Mucosa of descending colon (tissue), 3 donors: ENCODE data around the gene DLGAP4. TPM values are rescaled to one million over a fixed set of nuclear protein-coding genes. Genes with fewer than 3 reads are reported as not detected.

Source experiments
- ATAC-seq: fragments of 200-7000 bp; cut with Tn5 transposase; one replicate; pipeline ENCODE4 v1.9.1; 2020; ENCODE audit warnings: mild to moderate bottlenecking, moderate library complexity
- DNase-seq, 3 donors: peaks; one replicate each; pipeline ENCODE4 v3.0.0-alpha.2; 2020
- H3K36me3 ChIP-seq: fragments of 200-600 bp; one replicate; pipeline ENCODE4 v1.8.0; 2021; ENCODE audit warnings: low read depth, mild to moderate bottlenecking
- H3K4me1 ChIP-seq: fragments of 200-600 bp; one replicate; pipeline ENCODE4 v1.8.0; 2021; ENCODE audit warnings: low read depth, mild to moderate bottlenecking
- H3K4me3 ChIP-seq: fragments of 200-600 bp; one replicate; pipeline ENCODE4 v1.8.0; 2021; ENCODE audit warnings: mild to moderate bottlenecking
- H3K9me3 ChIP-seq: fragments of 200-600 bp; one replicate; pipeline ENCODE4 v1.8.0; 2021; ENCODE audit warnings: mild to moderate bottlenecking
- intact Hi-C, 2 donors: fragments of 100-400 bp; cut with DNase I in 1 of 2; cut with micrococcal nuclease in 1 of 2; formaldehyde crosslinking; loops; one replicate each; pipeline versions ENCODE4 v1.11.0 to v1.11.1; 2022; cut with DNase I, micrococcal nuclease
- total RNA-seq, 3 donors: library from RNA; stranded (reverse); fragmentation: NEBNext Ultra II Directional in 2 of 3; extraction: Animal tissue kit (Norgen Biotek cat#: 25700) in 2 of 3; gene quantifications; one replicate each; pipeline versions ENCODE4 v1.2.1 to v1.2.4, GENCODE V29; 2021 to 2023
- TF ChIP-seq, protein P1 (sequence below): fragments of 200-600 bp; IDR thresholded peaks from one replicate; pipeline ENCODE4 v1.8.0; 2022; ENCODE audit warnings: antibody characterized with exemption, mild to moderate bottlenecking
- donor health status: DM: no; HTN: no; CAD: no; lungs with moderate emphysema.
- donor health status: DM: no; HTN: no; CAD: no.
- donor health status: DM: no; HTN: yes; CAD: no.

DLGAP4 gene
- total RNA-seq, 3 donors from 2014 or later, result 40.0 to 66.3 (median 43.5) TPM

DNA sequence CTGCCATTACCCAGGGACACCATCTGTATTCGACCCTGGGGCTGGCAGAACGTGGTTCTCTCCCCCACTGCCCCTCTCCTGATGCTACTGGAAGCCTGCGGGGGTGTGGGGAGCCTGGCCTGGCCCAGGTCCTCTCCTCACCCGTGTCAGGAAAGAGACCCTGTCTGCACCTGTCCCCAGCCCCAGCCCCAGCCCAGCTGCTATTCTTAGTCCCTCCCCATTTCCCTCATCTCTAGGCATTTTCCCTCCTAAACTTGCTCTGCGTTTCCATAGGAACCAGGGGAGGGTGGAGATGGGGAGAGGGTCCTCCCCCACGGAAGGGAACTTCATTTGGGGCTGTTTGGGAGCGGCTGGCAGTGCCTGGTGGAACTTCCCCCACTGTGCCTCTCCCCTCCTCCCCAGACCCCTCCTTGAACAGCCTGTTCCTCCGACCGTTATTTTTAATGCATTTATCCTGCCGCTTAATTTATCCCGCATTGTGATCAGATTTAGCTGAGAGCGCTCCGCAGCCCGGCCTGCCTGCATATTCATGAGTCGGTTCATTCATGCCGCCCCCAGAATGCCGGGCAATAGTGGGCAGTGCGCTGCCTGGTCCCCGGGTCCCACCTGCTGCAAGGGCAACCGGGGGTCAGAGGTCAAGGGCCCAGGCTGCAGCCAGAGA, 31.8 kb upstream of the DLGAP4 start:
- H3K36me3 ChIP-seq, result no peaks in the 10 kb centered on the region
- DNase-seq, result no peak
- no peaks in the 10 kb centered on the region for H3K4me1 ChIP-seq
- no peak overlapping the region for H3K4me3 ChIP-seq
- H3K9me3 ChIP-seq, result no peaks in the 10 kb centered on the region
- intact Hi-C loops, result no loop called here
- TF ChIP-seq, protein P1, sequence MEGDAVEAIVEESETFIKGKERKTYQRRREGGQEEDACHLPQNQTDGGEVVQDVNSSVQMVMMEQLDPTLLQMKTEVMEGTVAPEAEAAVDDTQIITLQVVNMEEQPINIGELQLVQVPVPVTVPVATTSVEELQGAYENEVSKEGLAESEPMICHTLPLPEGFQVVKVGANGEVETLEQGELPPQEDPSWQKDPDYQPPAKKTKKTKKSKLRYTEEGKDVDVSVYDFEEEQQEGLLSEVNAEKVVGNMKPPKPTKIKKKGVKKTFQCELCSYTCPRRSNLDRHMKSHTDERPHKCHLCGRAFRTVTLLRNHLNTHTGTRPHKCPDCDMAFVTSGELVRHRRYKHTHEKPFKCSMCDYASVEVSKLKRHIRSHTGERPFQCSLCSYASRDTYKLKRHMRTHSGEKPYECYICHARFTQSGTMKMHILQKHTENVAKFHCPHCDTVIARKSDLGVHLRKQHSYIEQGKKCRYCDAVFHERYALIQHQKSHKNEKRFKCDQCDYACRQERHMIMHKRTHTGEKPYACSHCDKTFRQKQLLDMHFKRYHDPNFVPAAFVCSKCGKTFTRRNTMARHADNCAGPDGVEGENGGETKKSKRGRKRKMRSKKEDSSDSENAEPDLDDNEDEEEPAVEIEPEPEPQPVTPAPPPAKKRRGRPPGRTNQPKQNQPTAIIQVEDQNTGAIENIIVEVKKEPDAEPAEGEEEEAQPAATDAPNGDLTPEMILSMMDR, result no peak
- no peak for ATAC-seq

DNA sequence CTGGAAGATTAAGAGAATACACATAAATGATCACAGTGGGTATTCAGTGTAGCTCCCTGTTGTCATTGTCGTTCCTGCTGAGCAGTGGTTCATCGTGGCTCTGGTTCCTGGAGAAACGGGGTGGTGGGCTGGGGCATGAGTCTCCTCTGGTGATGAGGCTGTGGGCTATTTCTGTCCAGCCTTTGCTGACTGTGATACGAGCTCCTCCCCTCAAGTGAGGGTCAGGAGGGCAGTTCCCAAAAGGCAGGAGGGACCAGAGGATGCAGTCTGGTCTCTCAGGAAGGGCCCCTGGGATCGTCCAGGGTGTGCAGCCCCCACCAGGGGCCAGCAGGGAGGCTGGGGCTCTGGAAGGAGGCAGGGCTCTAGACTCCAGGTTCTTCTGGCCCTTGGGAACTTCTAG, 31.1 kb upstream of the DLGAP4 start:
- TF ChIP-seq, protein P1, result no peak
- Histone ChIP-seq H3K4me1 (no peaks in the 10 kb centered on the region), H3K9me3 (no peaks in the 10 kb centered on the region), H3K4me3 (no peak overlapping the region), H3K36me3 (no peaks in the 10 kb centered on the region)
- ATAC-seq (no peak), DNase-seq (no peak)
- intact Hi-C loops, result no loop called here

DNA sequence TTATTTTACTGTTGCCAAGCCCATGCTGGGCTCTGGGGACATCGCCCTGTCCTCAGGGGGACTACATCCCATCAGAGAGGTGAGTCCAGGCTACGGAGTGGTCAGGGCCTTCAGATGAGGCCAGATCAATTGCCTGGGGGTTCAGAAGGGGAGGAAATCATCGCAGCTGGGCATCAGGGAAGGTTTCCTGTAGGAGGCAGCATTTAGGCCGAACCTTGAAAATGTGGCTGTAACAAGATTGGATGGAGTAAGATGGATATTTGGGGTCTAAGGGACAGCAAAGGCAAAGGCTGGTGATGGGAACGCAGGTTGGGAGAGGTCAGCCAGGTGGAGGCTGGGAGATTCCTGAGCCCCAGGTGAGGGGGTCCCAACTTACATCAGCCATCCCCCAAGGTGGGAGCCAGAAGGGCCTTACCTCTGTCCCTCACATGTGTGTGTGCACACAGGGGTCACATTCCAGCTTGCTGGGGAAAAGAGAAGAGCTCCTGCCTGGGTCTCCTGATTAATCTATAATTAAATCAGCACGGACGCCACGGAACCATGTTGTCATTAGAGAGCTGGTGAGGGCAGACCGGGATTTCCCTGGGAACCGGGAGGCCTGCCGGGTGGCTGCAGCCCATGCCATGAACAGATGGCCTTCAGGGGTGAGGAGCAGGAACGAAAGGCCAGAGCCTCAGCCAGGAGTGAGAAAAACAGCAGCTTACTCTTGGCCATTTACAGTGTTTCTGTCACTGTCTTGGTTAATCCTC, 30.5 kb upstream of the DLGAP4 start:
- TF ChIP-seq, protein P1, result no peak
- no peaks in the 10 kb centered on the region for H3K4me1 ChIP-seq
- intact Hi-C loops, result no loop called here
- ATAC-seq (no peak), DNase-seq (no peak)
- no peaks in the 10 kb centered on the region for H3K9me3 ChIP-seq
- no peaks in the 10 kb centered on the region for H3K36me3 ChIP-seq
- H3K4me3 ChIP-seq, result no peak overlapping the region

DNA sequence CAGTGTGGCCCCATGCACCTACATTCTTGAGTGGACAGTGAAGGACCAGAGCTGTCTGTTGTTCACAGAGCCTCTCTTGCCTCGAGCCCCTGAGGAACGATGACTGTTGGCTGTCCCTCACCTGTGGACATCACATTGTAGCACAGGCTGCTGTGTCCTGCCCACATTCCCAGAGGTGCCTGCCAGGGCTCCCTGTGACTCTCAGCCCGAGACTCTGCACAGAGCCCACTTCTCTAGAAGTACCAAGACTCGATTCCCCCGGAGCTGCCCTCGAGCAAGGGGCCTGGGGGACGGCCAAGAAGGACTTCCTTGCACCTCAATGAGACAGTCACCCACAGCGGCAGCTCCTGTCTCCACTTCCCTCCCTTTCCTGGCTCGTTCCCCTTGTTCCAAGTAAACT, 28.6 kb upstream of the DLGAP4 start:
- H3K9me3 ChIP-seq, result no peaks in the 10 kb centered on the region
- intact Hi-C loops, result no loop called here
- no peaks in the 10 kb centered on the region for H3K36me3 ChIP-seq
- TF ChIP-seq, protein P1, result no peak
- ATAC-seq (no peak), DNase-seq (no peak)
- H3K4me3 ChIP-seq, result no peak overlapping the region
- no peaks in the 10 kb centered on the region for H3K4me1 ChIP-seq

DNA sequence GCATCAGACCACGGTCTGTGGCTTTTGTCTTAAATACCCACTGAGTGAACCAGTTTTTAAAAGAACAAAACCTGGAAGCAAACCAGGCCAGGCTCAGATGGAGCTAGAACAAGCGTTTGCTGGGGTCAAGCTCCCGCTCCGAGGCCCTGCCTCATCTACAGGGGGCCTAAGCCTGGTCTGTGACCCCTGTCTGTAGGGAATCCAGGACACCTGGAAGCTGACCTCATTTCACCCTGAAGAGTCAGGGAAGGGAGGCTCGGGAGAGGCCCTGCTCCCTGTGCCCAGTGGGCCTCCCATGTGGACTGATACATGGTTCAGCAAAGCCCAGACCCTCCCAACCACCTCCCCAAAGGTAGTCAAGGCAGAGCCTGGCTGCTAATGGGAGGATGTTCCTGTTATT, 26.8 kb upstream of the DLGAP4 start:
- TF ChIP-seq, protein P1, result no peak
- H3K4me3 ChIP-seq, result no peak overlapping the region
- ATAC-seq (no peak), DNase-seq (no peak)
- H3K9me3 ChIP-seq, result no peaks in the 10 kb centered on the region
- H3K4me1 ChIP-seq, result no peaks in the 10 kb centered on the region
- H3K36me3 ChIP-seq, result no peaks in the 10 kb centered on the region
- intact Hi-C loops, result no loop called here
